ENCODE results near the gene HS3ST1.

DNA sequence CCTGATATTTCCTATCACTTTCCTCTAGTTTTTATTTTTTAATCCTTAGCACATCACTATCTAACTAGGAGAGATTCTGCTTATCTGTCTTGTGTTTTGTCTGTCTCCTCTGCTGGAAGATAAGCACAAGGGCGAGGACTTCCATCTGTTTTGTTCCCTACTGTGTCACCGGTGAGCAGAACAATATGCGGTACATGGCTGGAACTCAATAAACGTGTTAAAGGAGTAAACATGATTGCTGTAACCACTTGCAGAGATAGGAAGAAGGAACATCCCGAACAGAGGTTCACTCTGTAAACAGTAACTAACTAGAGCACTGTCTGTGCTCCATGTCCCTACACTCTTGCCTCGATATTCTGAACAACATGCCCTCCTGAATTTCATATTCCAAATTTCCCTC is 5.2 kb downstream of the HS3ST1 start:
- TF ChIP-seq, protein P1, sequence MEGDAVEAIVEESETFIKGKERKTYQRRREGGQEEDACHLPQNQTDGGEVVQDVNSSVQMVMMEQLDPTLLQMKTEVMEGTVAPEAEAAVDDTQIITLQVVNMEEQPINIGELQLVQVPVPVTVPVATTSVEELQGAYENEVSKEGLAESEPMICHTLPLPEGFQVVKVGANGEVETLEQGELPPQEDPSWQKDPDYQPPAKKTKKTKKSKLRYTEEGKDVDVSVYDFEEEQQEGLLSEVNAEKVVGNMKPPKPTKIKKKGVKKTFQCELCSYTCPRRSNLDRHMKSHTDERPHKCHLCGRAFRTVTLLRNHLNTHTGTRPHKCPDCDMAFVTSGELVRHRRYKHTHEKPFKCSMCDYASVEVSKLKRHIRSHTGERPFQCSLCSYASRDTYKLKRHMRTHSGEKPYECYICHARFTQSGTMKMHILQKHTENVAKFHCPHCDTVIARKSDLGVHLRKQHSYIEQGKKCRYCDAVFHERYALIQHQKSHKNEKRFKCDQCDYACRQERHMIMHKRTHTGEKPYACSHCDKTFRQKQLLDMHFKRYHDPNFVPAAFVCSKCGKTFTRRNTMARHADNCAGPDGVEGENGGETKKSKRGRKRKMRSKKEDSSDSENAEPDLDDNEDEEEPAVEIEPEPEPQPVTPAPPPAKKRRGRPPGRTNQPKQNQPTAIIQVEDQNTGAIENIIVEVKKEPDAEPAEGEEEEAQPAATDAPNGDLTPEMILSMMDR (IDR thresholded peaks at IDR 0.05) = no peak
- TF ChIP-seq ZFX (IDR thresholded peaks at IDR 0.05; ENCODE audit: borderline replicate concordance) = no peak
